ENCODE data around the gene SRPK1. TPM values are rescaled to one million over a fixed set of nuclear protein-coding genes. Genes with fewer than 3 reads are reported as not detected.

SRPK1 gene
- total RNA-seq, 4 donors from 2014 or later = 107 to 155 (median 110) TPM

- DNase-seq = no peak
- Histone ChIP-seq H3K27ac (no peak overlapping the region), H3K4me3 (no peak overlapping the region), H3K36me3 (no peaks in the 10 kb centered on the region), H3K9me3 (no peaks in the 10 kb centered on the region), H3K27me3 (no peaks in the 10 kb centered on the region), H3K4me1 (no peaks in the 10 kb centered on the region)
- TF ChIP-seq POLR2AphosphoS5 (IDR thresholded peaks at IDR 0.05) = no peak
- no peak for TF ChIP-seq CTCF (IDR thresholded peaks at IDR 0.05)
- TF ChIP-seq EP300 (IDR thresholded peaks at IDR 0.05; ENCODE audit: low read depth) = no peak
- TF ChIP-seq POLR2A (IDR thresholded peaks at IDR 0.05) = no peak
- in situ Hi-C loops (cut with MboI; ENCODE audit: low pct_ligation_motif_present in 1 of 4, low pct_unique_long_range_greater_than_20kb in 1 of 4, low sequenced_read_pairs in 3 of 4) = no loop called here
- intact Hi-C loops (cut with DNase I; ENCODE audit: low total_unique reads) = no loop called here
- 78 to 81% methylated on average over 4 to 5 of the region's 5 CpGs for WGBS, 2 donors (ENCODE audit: low coverage in 1 of 2)
Measured at GRCh38 chr6:35824552-35825192, 96.2 kb downstream of the SRPK1 start.

- in situ Hi-C loops (cut with MboI; ENCODE audit: low pct_ligation_motif_present in 1 of 4, low pct_unique_long_range_greater_than_20kb in 1 of 4, low sequenced_read_pairs in 3 of 4) (no loop called here), intact Hi-C loops (cut with DNase I; ENCODE audit: low total_unique reads) (no loop called here)
- Histone ChIP-seq H3K27me3 (no peaks in the 10 kb centered on the region), H3K4me3 (no peak overlapping the region), H3K4me1 (no peaks in the 10 kb centered on the region), H3K27ac (no peak overlapping the region), H3K36me3 (no peaks in the 10 kb centered on the region), H3K9me3 (no peaks in the 10 kb centered on the region)
- TF ChIP-seq CTCF (IDR thresholded peaks at IDR 0.05) (no peak), POLR2AphosphoS5 (IDR thresholded peaks at IDR 0.05) (no peak), POLR2A (IDR thresholded peaks at IDR 0.05) (no peak), EP300 (IDR thresholded peaks at IDR 0.05; ENCODE audit: low read depth) (no peak)
- DNase-seq = no peak
- 86 to 87% methylated on average over 2 of the region's 2 CpGs for WGBS, 2 donors (ENCODE audit: low coverage in 1 of 2)
Measured at GRCh38 chr6:35823601-35824000, 97.3 kb downstream of the SRPK1 start.

GRCh38 chr6:35817515-35817914, 103.4 kb downstream of the SRPK1 start:
- no peak for DNase-seq
- H3K9me3 ChIP-seq = peaks cover 0 to 4% of the 10 kb centered on the region in 2 donors
- in situ Hi-C loops (cut with MboI; ENCODE audit: low pct_ligation_motif_present in 1 of 4, low pct_unique_long_range_greater_than_20kb in 1 of 4, low sequenced_read_pairs in 3 of 4) = no loop called here
- H3K27ac ChIP-seq = no peak overlapping the region
- H3K27me3 ChIP-seq = no peaks in the 10 kb centered on the region
- intact Hi-C loops (cut with DNase I; ENCODE audit: low total_unique reads) = no loop called here
- H3K4me1 ChIP-seq = no peaks in the 10 kb centered on the region
- no peaks in the 10 kb centered on the region for H3K36me3 ChIP-seq
- H3K4me3 ChIP-seq = no peak overlapping the region
- no peak for TF ChIP-seq CTCF (IDR thresholded peaks at IDR 0.05)
- no peak for TF ChIP-seq POLR2AphosphoS5 (IDR thresholded peaks at IDR 0.05)
- TF ChIP-seq POLR2A (IDR thresholded peaks at IDR 0.05) = no peak
- no peak for TF ChIP-seq EP300 (IDR thresholded peaks at IDR 0.05; ENCODE audit: low read depth)

- no peaks in the 10 kb centered on the region for H3K36me3 ChIP-seq
- no peaks in the 10 kb centered on the region for H3K4me1 ChIP-seq
- H3K4me3 ChIP-seq = no peak overlapping the region
- intact Hi-C loops (cut with DNase I; ENCODE audit: low total_unique reads) (no loop called here), in situ Hi-C loops (cut with MboI; ENCODE audit: low pct_ligation_motif_present in 1 of 4, low pct_unique_long_range_greater_than_20kb in 1 of 4, low sequenced_read_pairs in 3 of 4) (no loop called here)
- peaks cover 7% of the 10 kb centered on the region for H3K27me3 ChIP-seq
- H3K27ac ChIP-seq = no peak overlapping the region
- WGBS, 2 donors (ENCODE audit: low coverage in 1 of 2) = 60 to 71% methylated on average over 2 to 6 of the region's 6 CpGs
- DNase-seq = no peak
- no peak for TF ChIP-seq POLR2AphosphoS5 (IDR thresholded peaks at IDR 0.05)
- TF ChIP-seq CTCF (IDR thresholded peaks at IDR 0.05) = no peak
- TF ChIP-seq EP300 (IDR thresholded peaks at IDR 0.05; ENCODE audit: low read depth) = no peak
- no peak for TF ChIP-seq POLR2A (IDR thresholded peaks at IDR 0.05)
- no peaks in the 10 kb centered on the region for H3K9me3 ChIP-seq
Measured at GRCh38 chr6:35811699-35811995, 109.3 kb downstream of the SRPK1 start.
